CD14-positive monocyte (primary cell): ENCODE data around the gene CTNND2. TPM values are rescaled to one million over a fixed set of nuclear protein-coding genes. Genes with fewer than 3 reads are reported as not detected.

ENCODE experiments used
- DNase-seq, 3 donors: peaks; one replicate each; pipeline ENCODE4 v3.0.0-alpha.2; 2011 to 2022
- H2AFZ ChIP-seq: 2 replicates; pipeline ENCODE4 v1.6.0; 2012; ENCODE audit warnings: mild to moderate bottlenecking, low read depth, low read length, inconsistent platforms; ENCODE audit not compliant: insufficient read depth, poor library complexity, severe bottlenecking
- H3K27ac ChIP-seq, 2 donors: 1 replicate in 1 of 2; 2 replicates in 1 of 2; pipeline ENCODE4 v1.5.1; 2012 to 2013; ENCODE audit warnings: low read length in 2 of 2, control low read depth in 1 of 2, inconsistent platforms in 1 of 2, low read depth in 1 of 2, mild to moderate bottlenecking in 1 of 2
- H3K27me3 ChIP-seq, 2 donors: one replicate each; pipeline versions ENCODE4 v1.6.0 to v1.6.1; 2011 to 2013; ENCODE audit warnings: low read length in 2 of 2; ENCODE audit not compliant: control insufficient read depth in 2 of 2, insufficient read depth in 2 of 2
- H3K36me3 ChIP-seq, 2 donors: replicated peaks in 1 of 2; 1 replicate in 1 of 2; 2 replicates in 1 of 2; pipeline versions ENCODE4 v1.5.1 to v1.6.1; 2012 to 2013; ENCODE audit warnings: low read length in 2 of 2, control low read depth in 1 of 2, inconsistent platforms in 1 of 2, mild to moderate bottlenecking in 1 of 2; ENCODE audit not compliant: insufficient read depth in 2 of 2, control insufficient read depth in 1 of 2
- H3K4me1 ChIP-seq, 2 donors: 1 replicate in 1 of 2; 2 replicates in 1 of 2; pipeline versions ENCODE4 v1.5.1 to v1.6.1; 2012 to 2013; ENCODE audit warnings: low read length in 2 of 2, control low read depth in 1 of 2, inconsistent platforms in 1 of 2, mild to moderate bottlenecking in 1 of 2, moderate library complexity in 1 of 2; ENCODE audit not compliant: insufficient read depth in 2 of 2, control insufficient read depth in 1 of 2
- H3K4me2 ChIP-seq: replicated peaks from 2 replicates; pipeline ENCODE3; 2012; ENCODE audit warnings: low read length, moderate library complexity, mild to moderate bottlenecking; ENCODE audit not compliant: poor library complexity, severe bottlenecking; ENCODE audit errors: extremely low read depth
- H3K4me3 ChIP-seq, 3 experiments: fragments of 200-600 bp in 1 of 3; sonication (generic) in 1 of 3; replicated peaks in 1 of 3; 1 replicate in 2 of 3; 2 replicates in 1 of 3; pipeline ENCODE4 v1.5.1; 2011 to 2013; ENCODE audit warnings: low read length in 3 of 3, mild to moderate bottlenecking in 3 of 3, control low read depth in 2 of 3, low read depth in 2 of 3, inconsistent platforms in 1 of 3, moderate library complexity in 1 of 3
- H3K79me2 ChIP-seq: 2 replicates; pipeline ENCODE4 v1.6.0; 2012; ENCODE audit warnings: mild to moderate bottlenecking, control low read depth, inconsistent platforms, low read length, moderate library complexity; ENCODE audit not compliant: insufficient read depth
- H3K9ac ChIP-seq: 2 replicates; pipeline ENCODE4 v1.6.0; 2017; ENCODE audit warnings: low read length, mild to moderate bottlenecking; ENCODE audit not compliant: insufficient read depth, poor library complexity, severe bottlenecking
- H3K9me3 ChIP-seq, 2 donors: replicated peaks in 1 of 2; 1 replicate in 1 of 2; 2 replicates in 1 of 2; pipeline versions ENCODE4 v1.5.1 to v1.6.1; 2012 to 2013; ENCODE audit warnings: low read length in 2 of 2, control low read depth in 1 of 2; ENCODE audit not compliant: control insufficient read depth in 1 of 2, insufficient read depth in 1 of 2
- H4K20me1 ChIP-seq: 2 replicates; pipeline ENCODE4 v1.6.0; 2012; ENCODE audit warnings: mild to moderate bottlenecking, low read length, control low read depth, moderate library complexity; ENCODE audit not compliant: insufficient read depth
- H3K27ac Mint-ChIP-seq, 7 donors: one replicate each; pipeline ENCODE4 v1.8.0; 2020; ENCODE audit warnings: mild to moderate bottlenecking in 7 of 7, mixed read lengths in 7 of 7, moderate library complexity in 6 of 7, inconsistent platforms in 2 of 7
- H3K27me3 Mint-ChIP-seq, 3 donors: one replicate each; pipeline ENCODE4 v1.8.0; 2021 to 2022; ENCODE audit warnings: low read depth in 3 of 3, mild to moderate bottlenecking in 3 of 3, mixed read lengths in 3 of 3, moderate library complexity in 3 of 3, inconsistent platforms in 1 of 3
- H3K36me3 Mint-ChIP-seq, 2 donors: one replicate each; pipeline ENCODE4 v1.8.0; 2020; ENCODE audit warnings: mixed read lengths in 2 of 2, inconsistent platforms in 1 of 2, mild to moderate bottlenecking in 1 of 2
- H3K4me1 Mint-ChIP-seq: one replicate; pipeline ENCODE4 v1.8.0; 2020; ENCODE audit warnings: mild to moderate bottlenecking, mixed read lengths
- H3K4me3 Mint-ChIP-seq, 2 donors: one replicate each; pipeline ENCODE4 v1.8.0; 2020; ENCODE audit warnings: mild to moderate bottlenecking in 2 of 2, mixed read lengths in 2 of 2, moderate library complexity in 1 of 2
- H3K9me3 Mint-ChIP-seq, 7 donors: one replicate each; pipeline ENCODE4 v1.8.0; 2020 to 2022; ENCODE audit warnings: mixed read lengths in 7 of 7, mild to moderate bottlenecking in 6 of 7, moderate library complexity in 6 of 7, inconsistent platforms in 2 of 7
- WGBS: methylation state at CpG from one replicate; pipeline ENCODE4 v1.1.5; 2013; ENCODE audit warnings: missing lambda C conversion rate; ENCODE audit not compliant: insufficient coverage; 5-methylcytosine and 5-hydroxymethylcytosine counted together
- intact Hi-C, 2 donors: fragments of 100-400 bp; cut with micrococcal nuclease; formaldehyde crosslinking; loops; one replicate each; pipeline versions ENCODE4 v1.15.0 to v1.15.1; 2023
- polyA plus RNA-seq, 3 donors: library from polyadenylated mRNA; depleted of rRNA in 1 of 3; unstranded in 2 of 3; stranded (reverse) in 1 of 3; fragments of 300-500 nt in 2 of 3; fragments of >200 nt in 1 of 3; fragmentation: Illumina TruSeq in 2 of 3; gene quantifications; 1 replicate in 2 of 3; 2 replicates in 1 of 3; pipeline ENCODE4 v1.2.3, GENCODE V29; 2012 to 2021
- TF ChIP-seq, protein P1 (sequence below): fragments of 200-600 bp; IDR thresholded peaks from one replicate; pipeline ENCODE4 v1.8.0; 2022; ENCODE audit warnings: antibody characterized with exemption, mild to moderate bottlenecking

The CTNND2 gene
- polyA plus RNA-seq, 3 donors, result not detected

- peaks cover 0 to 3% of the 10 kb centered on the region in 2 donors for H3K36me3 Mint-ChIP-seq
- no peak for DNase-seq
- peaks cover 27 to 41% of the 10 kb centered on the region in 2 donors for H3K9me3 ChIP-seq
- no peaks in the 10 kb centered on the region for H3K4me1 ChIP-seq
- WGBS, result 90% methylated on average over 2 of the region's 2 CpGs
- no peak overlapping the region for H3K4me2 ChIP-seq
- no peak overlapping the region for H3K27ac Mint-ChIP-seq
- no peaks in the 10 kb centered on the region for H3K27me3 ChIP-seq
- no peak overlapping the region for H3K27ac ChIP-seq
- no peak overlapping the region for H3K4me3 Mint-ChIP-seq
- TF ChIP-seq, protein P1, sequence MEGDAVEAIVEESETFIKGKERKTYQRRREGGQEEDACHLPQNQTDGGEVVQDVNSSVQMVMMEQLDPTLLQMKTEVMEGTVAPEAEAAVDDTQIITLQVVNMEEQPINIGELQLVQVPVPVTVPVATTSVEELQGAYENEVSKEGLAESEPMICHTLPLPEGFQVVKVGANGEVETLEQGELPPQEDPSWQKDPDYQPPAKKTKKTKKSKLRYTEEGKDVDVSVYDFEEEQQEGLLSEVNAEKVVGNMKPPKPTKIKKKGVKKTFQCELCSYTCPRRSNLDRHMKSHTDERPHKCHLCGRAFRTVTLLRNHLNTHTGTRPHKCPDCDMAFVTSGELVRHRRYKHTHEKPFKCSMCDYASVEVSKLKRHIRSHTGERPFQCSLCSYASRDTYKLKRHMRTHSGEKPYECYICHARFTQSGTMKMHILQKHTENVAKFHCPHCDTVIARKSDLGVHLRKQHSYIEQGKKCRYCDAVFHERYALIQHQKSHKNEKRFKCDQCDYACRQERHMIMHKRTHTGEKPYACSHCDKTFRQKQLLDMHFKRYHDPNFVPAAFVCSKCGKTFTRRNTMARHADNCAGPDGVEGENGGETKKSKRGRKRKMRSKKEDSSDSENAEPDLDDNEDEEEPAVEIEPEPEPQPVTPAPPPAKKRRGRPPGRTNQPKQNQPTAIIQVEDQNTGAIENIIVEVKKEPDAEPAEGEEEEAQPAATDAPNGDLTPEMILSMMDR, result no peak
- H3K36me3 ChIP-seq, result no peaks in the 10 kb centered on the region
- intact Hi-C loops, result no loop called here
- no peak overlapping the region for H3K4me3 ChIP-seq
- no peaks in the 10 kb centered on the region for H3K4me1 Mint-ChIP-seq
- H2AFZ ChIP-seq, result no peak overlapping the region
- no peak overlapping the region for H3K9ac ChIP-seq
- no peaks in the 10 kb centered on the region for H3K79me2 ChIP-seq
- H3K27me3 Mint-ChIP-seq, result peaks cover 0 to 2% (median 1%) of the 10 kb centered on the region in 3 donors
- H4K20me1 ChIP-seq, result no peaks in the 10 kb centered on the region
- peaks cover 0 to 7% (median 2%) of the 10 kb centered on the region in 7 donors for H3K9me3 Mint-ChIP-seq
Observed at GRCh38 chr5:11310158-11310557, 594.1 kb downstream of the CTNND2 start.

GRCh38 chr5:11306365-11306764, 597.9 kb downstream of the CTNND2 start:
- Histone ChIP-seq H3K27ac (no peak overlapping the region), H3K9me3 (peaks cover 0 to 13% of the 10 kb centered on the region in 2 donors), H2AFZ (no peak overlapping the region), H3K4me1 (peaks cover 25 to 27% of the 10 kb centered on the region in 2 donors), H3K4me3 (no peak overlapping the region), H3K9ac (no peak overlapping the region), H3K4me2 (no peak overlapping the region), H3K27me3 (no peaks in the 10 kb centered on the region), H3K79me2 (no peaks in the 10 kb centered on the region), H4K20me1 (no peaks in the 10 kb centered on the region), H3K36me3 (no peaks in the 10 kb centered on the region)
- WGBS, result 100% methylated on average over 1 of the region's 1 CpG
- no peaks in the 10 kb centered on the region for H3K36me3 Mint-ChIP-seq
- peaks cover 0 to 3% (median 0%) of the 10 kb centered on the region in 7 donors for H3K9me3 Mint-ChIP-seq
- H3K4me1 Mint-ChIP-seq, result peaks cover 27% of the 10 kb centered on the region
- H3K27ac Mint-ChIP-seq, result no peak overlapping the region
- intact Hi-C loops, result no loop called here
- TF ChIP-seq, protein P1, result no peak
- H3K4me3 Mint-ChIP-seq, result no peak overlapping the region
- no peak for DNase-seq
- H3K27me3 Mint-ChIP-seq, result peaks cover 0 to 11% (median 2%) of the 10 kb centered on the region in 3 donors
